Effector memory CD4-positive, alpha-beta T cell (primary cell): ENCODE results near the gene SLCO3A1.

ENCODE experiments used
- DNase-seq, 3 donors: peaks; one replicate each; pipeline ENCODE4 v3.0.0-alpha.2; 2020
- H3K27ac ChIP-seq: 2 replicates; pipeline ENCODE4 v1.7.0; 2013; ENCODE audit warnings: mild to moderate bottlenecking, low read length, moderate library complexity; ENCODE audit not compliant: insufficient read depth, poor library complexity, severe bottlenecking
- H3K27me3 ChIP-seq: replicated peaks from 2 replicates; pipeline ENCODE4 v1.7.0; 2013; ENCODE audit warnings: mild to moderate bottlenecking, low read length; ENCODE audit not compliant: insufficient read depth, control insufficient read depth, poor library complexity, severe bottlenecking
- H3K36me3 ChIP-seq: 2 replicates; pipeline ENCODE4 v1.7.0; 2013; ENCODE audit warnings: mild to moderate bottlenecking, low read length, moderate library complexity; ENCODE audit not compliant: control insufficient read depth, insufficient read depth
- H3K4me1 ChIP-seq: 2 replicates; pipeline ENCODE4 v1.7.0; 2013; ENCODE audit warnings: low read length, mild to moderate bottlenecking; ENCODE audit not compliant: control insufficient read depth, insufficient read depth, poor library complexity, severe bottlenecking
- H3K4me3 ChIP-seq: 2 replicates; pipeline ENCODE4 v1.7.0; 2013; ENCODE audit warnings: low read length, low read depth, mild to moderate bottlenecking; ENCODE audit not compliant: insufficient read depth, poor library complexity, severe bottlenecking
- H3K9me3 ChIP-seq: 2 replicates; pipeline ENCODE4 v1.7.0; 2013; ENCODE audit warnings: mild to moderate bottlenecking, low read length, moderate library complexity; ENCODE audit not compliant: control insufficient read depth

SLCO3A1 gene

DNA sequence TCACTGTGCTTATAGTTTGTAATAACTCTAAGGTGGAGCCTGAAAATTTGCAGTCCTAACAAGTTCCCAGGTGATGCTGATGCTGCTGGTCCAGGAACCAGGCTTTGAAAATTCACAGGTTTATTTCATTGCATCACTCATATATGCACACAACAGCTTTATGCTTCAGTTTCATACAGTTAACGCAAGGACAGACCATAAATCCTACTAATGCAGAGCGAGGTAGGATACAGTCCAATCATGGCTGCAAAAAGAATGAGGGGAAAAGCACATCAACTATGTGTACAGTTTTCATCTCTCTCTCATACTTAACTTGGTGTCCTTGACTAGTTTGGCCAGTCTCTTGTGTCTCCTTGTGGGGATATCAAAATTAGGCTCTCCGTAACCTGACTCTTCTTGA, 135.1 kb downstream of the SLCO3A1 start:
- H3K27ac ChIP-seq = no peak overlapping the region
- DNase-seq = no peak
- H3K36me3 ChIP-seq = no peaks in the 10 kb centered on the region
- H3K9me3 ChIP-seq = no peaks in the 10 kb centered on the region
- H3K4me1 ChIP-seq = no peaks in the 10 kb centered on the region
- H3K4me3 ChIP-seq = no peak overlapping the region
- no peaks in the 10 kb centered on the region for H3K27me3 ChIP-seq

DNA sequence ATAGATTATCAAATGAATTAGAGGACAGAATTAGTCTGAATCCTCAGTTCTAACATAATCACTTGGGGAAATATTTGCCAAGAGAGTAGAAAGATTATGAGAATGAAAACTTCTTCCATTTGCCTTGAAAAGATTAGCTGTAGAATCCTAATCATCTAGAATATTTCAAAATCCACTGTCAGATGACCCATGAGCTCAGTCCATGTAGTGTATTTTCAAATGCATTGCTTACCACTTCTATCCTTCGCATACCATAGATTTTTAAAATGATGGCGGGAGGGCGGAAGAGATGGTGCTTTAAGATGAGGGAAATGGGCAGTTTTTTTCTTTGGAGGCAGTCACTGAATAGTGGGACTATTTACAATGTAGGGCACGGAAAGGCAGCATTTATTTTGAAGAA, 136.3 kb downstream of the SLCO3A1 start:
- no peaks in the 10 kb centered on the region for H3K36me3 ChIP-seq
- no peaks in the 10 kb centered on the region for H3K9me3 ChIP-seq
- H3K27ac ChIP-seq = no peak overlapping the region

DNA sequence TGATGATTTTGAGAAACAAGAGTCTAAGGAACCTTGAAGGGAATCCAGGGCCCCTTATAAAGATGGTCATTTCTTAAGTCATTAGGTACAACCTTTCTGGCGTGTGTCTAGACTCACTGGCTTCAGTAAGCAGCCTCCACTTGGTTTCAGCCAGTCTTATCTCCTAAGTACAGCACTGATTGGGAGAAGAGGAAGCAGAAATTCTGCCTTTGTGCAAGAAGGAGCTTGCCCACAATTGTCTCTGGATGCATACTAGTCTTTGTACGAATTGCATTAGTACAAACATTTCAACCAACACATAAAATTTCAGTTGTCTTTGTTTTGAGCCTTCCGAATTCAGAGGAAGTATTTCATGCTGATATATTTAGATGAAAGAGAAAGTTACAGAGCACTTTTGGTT, 139.4 kb downstream of the SLCO3A1 start:
- Histone ChIP-seq H3K4me3 (no peak overlapping the region), H3K27me3 (no peaks in the 10 kb centered on the region), H3K9me3 (no peaks in the 10 kb centered on the region), H3K27ac (no peak overlapping the region), H3K36me3 (no peaks in the 10 kb centered on the region), H3K4me1 (peaks cover 3% of the 10 kb centered on the region)
- no peak for DNase-seq

More for the DNA sequence above, 136.3 kb downstream of the SLCO3A1 start:
- no peaks in the 10 kb centered on the region for H3K27me3 ChIP-seq
- peaks cover 3% of the 10 kb centered on the region for H3K4me1 ChIP-seq
- DNase-seq = no peak
- no peak overlapping the region for H3K4me3 ChIP-seq

DNA sequence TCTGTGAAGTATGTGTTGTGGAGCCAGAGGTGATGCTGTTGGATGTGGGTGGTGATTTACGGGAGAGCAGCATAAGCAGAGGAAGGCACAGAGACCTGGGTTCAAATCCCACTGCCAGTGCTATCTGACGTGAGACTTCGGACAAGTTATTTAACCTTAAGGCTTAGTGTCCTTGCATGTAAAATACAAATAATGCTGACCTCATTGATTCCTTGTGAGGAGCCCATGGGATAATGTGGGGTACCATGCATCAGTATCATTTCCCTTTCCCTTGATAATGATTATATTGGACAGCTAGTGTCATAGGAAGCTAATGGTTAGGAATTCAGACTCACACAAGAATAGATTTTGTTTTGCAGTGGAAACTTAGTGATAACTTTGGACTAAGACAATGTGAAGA, 141.6 kb downstream of the SLCO3A1 start:
- no peaks in the 10 kb centered on the region for H3K36me3 ChIP-seq
- no peaks in the 10 kb centered on the region for H3K27me3 ChIP-seq
- H3K4me3 ChIP-seq = no peak overlapping the region
- DNase-seq = no peak
- H3K4me1 ChIP-seq = peaks cover 3% of the 10 kb centered on the region
- no peak overlapping the region for H3K27ac ChIP-seq
- H3K9me3 ChIP-seq = no peaks in the 10 kb centered on the region

DNA sequence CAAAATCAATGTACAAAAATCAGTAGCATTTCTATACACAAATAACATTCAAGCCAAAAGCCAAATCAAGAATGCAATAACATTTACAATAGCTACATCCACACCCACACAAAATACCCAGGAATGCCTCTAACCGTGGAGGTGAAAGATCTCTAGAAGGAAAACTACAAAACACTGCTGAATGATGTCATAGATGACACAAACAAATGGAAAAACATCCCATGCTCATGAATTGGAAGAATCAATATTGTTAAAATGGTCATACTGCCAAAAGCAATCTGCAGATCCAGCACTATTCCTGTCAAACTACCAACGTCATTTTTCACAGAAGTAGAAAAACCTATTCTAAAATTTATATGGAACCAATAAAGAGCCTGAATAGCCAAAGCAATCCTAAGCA, 143.7 kb downstream of the SLCO3A1 start:
- no peaks in the 10 kb centered on the region for H3K9me3 ChIP-seq
- DNase-seq = no peak
- H3K4me1 ChIP-seq = peaks cover 3% of the 10 kb centered on the region
- no peak overlapping the region for H3K4me3 ChIP-seq
- H3K27ac ChIP-seq = no peak overlapping the region
- H3K27me3 ChIP-seq = no peaks in the 10 kb centered on the region
- H3K36me3 ChIP-seq = no peaks in the 10 kb centered on the region

DNA sequence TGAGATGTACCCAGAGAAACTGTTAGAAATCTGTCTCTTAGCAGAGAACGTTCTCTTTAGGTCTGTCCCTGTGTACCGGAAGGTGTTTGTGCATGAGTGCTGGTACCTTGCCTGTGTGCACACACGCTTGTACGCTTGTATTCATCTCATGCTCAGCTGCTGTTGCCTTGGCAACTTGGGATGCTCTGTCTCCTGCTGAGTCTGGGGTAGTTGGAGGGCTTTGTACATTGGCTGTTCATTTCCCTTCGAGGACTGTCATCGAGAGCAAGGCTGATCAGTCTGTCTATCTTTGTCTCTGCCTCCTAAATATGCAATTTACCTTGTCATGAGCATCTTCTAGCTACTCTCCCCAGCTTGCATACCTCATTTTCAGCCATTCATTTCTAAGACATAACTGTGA, 147.2 kb downstream of the SLCO3A1 start:
- no peak for DNase-seq
- H3K9me3 ChIP-seq = no peaks in the 10 kb centered on the region
- no peaks in the 10 kb centered on the region for H3K27me3 ChIP-seq
- peaks cover 6% of the 10 kb centered on the region for H3K4me1 ChIP-seq
- H3K4me3 ChIP-seq = no peak overlapping the region
- no peak overlapping the region for H3K27ac ChIP-seq
- H3K36me3 ChIP-seq = no peaks in the 10 kb centered on the region

DNA sequence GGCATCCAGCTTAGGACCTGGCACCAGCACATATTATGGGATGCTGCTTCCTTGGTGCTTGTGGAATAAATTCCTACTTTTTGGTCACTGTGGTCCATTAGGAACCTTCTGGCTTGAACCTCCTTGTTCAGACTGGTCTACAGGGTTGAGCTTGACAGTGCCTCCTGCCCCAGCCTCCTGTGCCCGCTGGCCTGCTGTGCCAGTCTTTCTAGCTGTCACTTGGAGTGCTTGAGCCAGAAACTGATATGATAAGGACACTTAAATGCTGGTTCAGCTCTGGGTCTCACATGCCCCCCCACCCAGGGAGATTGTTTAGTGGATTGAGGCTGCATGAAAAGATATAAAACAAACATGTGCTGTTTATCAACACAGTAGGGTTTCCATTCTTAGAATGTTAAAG, 147.8 kb downstream of the SLCO3A1 start:
- H3K9me3 ChIP-seq = no peaks in the 10 kb centered on the region
- H3K27me3 ChIP-seq = no peaks in the 10 kb centered on the region
- H3K27ac ChIP-seq = no peak overlapping the region
- no peak for DNase-seq
- H3K36me3 ChIP-seq = no peaks in the 10 kb centered on the region
- H3K4me3 ChIP-seq = no peak overlapping the region
- peaks cover 6% of the 10 kb centered on the region for H3K4me1 ChIP-seq

DNA sequence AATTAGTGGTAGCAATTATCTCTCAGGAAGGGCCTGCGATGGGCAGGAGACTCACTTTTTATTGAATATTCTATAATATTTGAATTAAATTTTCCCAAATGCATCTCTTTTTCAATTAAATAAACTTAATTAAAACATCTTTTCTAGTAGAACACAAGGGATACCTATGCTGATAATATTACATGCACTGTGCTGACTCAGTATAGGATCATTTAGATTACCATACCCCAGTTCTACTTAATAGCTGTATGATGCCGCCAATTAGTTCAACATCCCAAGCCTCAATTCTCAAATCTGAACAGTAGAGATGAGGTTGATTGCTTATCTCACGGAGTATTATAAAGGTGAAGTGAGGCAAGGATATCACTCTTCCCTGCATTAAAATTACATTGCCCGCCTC, 149.2 kb downstream of the SLCO3A1 start:
- Histone ChIP-seq H3K27me3 (no peaks in the 10 kb centered on the region), H3K9me3 (no peaks in the 10 kb centered on the region), H3K4me3 (no peak overlapping the region), H3K36me3 (no peaks in the 10 kb centered on the region), H3K27ac (no peak overlapping the region), H3K4me1 (peaks cover 6% of the 10 kb centered on the region)
- DNase-seq = no peak

DNA sequence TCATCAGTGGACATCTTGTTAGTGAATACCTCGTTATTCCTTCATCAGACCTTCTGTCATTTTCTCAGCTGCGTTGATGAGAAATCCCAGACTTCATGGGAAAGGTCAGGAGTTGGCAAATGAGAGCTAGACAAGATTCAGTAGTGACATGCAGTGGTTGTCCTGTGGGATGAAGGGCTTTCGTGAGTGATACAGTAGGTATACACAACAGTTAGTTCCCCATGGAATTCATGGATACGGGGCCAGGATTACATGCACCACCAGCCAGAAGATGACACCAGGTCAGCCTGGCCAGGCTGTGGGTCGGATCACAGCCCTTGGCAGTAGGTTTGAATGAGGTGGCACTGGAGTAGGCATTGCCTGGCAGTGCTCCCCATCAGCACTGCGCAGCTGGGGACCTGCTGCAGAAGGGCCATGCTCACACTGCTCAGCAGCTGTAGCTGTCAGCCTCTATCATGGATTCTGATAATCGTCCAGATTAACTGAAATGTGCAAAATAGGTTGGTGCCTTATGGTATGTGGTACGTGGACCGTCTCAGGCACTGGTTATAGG, 150.1 kb downstream of the SLCO3A1 start:
- no peak overlapping the region for H3K4me3 ChIP-seq
- no peaks in the 10 kb centered on the region for H3K36me3 ChIP-seq
- DNase-seq = no peak
- no peaks in the 10 kb centered on the region for H3K9me3 ChIP-seq
- H3K4me1 ChIP-seq = peaks cover 10% of the 10 kb centered on the region
- no peak overlapping the region for H3K27ac ChIP-seq
- no peaks in the 10 kb centered on the region for H3K27me3 ChIP-seq

DNA sequence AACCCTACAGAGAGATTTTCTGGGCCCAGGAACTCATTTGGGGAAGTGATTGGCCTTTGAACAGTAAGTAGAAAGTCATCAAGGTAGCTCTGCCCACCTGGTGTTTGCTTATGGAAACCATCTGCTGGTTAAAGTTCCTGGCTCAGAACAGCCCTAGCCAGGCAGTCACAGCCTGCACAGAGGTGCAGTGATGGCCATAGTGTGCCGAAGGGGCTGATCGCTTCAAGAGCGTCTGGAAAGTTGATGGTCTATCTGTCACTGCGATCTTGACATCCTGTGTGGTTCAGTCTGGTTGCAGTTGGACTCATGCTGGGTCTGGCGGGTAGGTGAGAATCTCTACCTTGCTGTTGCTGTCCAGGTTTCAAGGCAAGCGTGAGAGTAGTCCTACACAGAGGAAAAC, 151.6 kb downstream of the SLCO3A1 start:
- Histone ChIP-seq H3K4me3 (no peak overlapping the region), H3K9me3 (no peaks in the 10 kb centered on the region), H3K27ac (no peak overlapping the region), H3K27me3 (no peaks in the 10 kb centered on the region), H3K36me3 (no peaks in the 10 kb centered on the region), H3K4me1 (peaks cover 18% of the 10 kb centered on the region)
- no peak for DNase-seq
